GM12872 (cell line): Measurements from ENCODE around the gene HIP1.

Experiments used
- TF ChIP-seq, protein P1 (sequence below): IDR thresholded peaks from 3 replicates; pipeline ENCODE4 v1.5.1; 2011; ENCODE audit warnings: low read depth, mild to moderate bottlenecking, low read length, moderate library complexity; ENCODE audit not compliant: insufficient read depth

The HIP1 gene

DNA sequence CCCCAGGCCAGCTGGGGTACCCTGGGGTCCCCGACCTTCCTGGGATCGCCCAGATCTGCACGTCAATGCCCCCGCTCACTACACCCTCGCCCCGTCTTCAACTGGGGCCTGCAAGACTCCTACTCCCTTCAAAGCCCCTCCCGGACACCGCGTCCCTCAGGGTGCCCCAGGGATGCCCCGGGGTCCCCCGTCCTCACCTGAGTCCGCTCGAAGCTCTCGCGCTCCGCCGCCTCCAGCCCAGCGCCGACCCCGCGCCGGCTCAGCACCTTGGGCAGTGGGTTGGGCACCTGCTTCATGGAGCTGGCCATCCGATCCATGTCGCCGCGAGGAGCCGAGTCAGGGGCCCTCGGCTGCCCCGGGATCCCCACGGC lies at the start of gene HIP1:
Gene HIP1, minus strand, starts transcription at position 338 of the 371 bp plus-strand sequence. Its CDS starts 21 bp downstream, at position 317.
- TF ChIP-seq, protein P1, sequence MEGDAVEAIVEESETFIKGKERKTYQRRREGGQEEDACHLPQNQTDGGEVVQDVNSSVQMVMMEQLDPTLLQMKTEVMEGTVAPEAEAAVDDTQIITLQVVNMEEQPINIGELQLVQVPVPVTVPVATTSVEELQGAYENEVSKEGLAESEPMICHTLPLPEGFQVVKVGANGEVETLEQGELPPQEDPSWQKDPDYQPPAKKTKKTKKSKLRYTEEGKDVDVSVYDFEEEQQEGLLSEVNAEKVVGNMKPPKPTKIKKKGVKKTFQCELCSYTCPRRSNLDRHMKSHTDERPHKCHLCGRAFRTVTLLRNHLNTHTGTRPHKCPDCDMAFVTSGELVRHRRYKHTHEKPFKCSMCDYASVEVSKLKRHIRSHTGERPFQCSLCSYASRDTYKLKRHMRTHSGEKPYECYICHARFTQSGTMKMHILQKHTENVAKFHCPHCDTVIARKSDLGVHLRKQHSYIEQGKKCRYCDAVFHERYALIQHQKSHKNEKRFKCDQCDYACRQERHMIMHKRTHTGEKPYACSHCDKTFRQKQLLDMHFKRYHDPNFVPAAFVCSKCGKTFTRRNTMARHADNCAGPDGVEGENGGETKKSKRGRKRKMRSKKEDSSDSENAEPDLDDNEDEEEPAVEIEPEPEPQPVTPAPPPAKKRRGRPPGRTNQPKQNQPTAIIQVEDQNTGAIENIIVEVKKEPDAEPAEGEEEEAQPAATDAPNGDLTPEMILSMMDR: no peak

DNA sequence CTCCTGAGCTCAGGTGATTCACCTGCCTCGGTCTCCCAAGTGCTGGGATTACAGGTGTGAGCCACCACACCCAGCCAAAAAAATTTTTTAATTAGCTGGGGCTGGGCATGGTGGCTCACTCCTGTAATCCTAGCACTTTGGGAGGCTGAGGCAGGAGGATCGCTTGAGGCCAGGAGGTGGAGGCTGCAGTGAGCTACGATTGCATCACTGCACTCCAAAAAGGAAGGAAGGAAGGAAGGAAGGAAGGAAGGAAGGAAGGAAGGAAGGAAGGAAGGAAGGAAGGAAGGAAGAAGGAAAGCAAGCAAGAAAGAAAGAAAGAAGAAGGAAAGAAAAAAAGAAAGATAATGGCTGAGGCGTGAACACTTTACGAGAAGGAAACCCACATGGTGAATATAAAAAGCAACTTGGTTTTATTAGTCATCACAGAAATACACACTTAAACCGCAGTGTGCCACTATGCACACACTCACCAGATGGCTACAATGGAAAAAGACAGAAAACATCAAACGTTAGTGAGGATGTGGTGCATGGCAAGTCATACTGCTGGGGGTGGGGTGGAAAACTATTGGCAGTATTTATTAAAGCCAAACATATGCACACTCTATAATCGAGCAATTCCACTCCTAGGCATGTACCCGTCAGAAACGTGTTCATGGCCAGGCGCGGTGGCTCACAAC lies 37.7 kb upstream of the HIP1 start:
- TF ChIP-seq, protein P1: no peak

DNA sequence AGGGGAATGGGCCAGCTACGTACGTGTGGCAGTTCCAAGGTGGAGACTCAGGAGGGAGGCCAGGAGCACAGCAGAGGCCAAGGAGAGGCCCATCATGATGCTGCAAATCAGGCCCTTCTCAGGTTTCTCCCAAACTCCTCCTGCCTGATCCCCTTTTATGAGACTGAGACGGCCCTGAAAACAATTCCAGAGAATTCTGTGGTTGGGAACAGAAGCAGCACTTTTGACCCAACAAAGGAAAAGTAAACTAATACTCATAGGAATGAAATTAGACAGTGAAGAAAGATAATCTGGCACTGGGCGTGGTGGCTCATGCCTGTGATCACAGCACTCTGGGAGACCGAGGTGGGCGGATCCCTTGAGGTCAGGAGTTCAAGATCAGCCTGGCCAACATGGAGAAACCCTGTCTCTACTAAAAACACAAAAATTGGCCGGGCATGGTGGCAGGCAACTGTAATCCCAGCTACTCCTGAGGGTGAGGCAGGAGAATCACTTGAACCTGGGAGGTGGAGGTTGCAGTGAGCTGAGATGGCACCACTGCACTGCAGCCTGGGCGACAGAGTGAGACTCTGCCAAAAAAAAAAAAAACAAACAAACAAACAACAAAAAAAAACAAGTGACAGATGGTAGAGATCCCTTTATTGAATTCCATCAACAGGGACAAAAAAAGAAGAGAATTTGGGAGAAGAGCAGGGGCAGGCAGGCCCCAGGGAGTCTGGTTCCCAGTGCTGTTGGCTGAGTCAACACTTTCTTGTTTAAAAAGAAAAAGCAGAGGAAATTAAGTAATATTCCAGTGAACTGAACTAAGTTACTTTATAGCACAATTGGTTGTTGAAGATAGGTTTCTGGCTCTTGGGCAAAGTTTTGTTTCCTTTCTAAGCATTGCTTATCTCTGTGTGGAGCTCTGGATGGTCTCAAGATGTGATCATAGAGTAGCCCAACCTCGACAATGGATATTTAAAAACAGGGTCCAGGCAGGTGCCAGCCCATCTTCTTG lies 33.6 kb upstream of the HIP1 start, which contains the start of gene CCL26:
Gene CCL26, minus strand, starts transcription at position 131 of the 997 bp plus-strand sequence. Its CDS starts 35 bp downstream, at position 96.
- TF ChIP-seq, protein P1: no peak

DNA sequence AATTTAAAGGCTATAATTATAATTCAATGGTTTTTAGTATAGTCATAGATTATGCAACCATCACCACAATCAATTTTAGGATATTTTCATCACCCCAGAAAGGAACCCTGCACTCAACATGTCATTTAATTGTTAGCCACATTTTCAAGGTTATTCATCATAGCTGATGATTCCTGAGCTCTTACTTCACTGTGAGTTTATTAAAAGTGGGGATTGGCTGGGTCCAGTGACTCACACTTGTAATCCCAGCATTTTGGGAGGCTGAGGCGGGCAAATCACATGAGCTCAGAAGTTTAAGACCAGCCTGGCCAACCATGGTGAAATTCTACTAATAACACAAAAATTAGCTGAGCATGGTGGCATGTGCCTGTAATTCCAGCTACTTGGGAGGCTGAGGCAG lies 32.5 kb upstream of the HIP1 start:
- TF ChIP-seq, protein P1: no peak

DNA sequence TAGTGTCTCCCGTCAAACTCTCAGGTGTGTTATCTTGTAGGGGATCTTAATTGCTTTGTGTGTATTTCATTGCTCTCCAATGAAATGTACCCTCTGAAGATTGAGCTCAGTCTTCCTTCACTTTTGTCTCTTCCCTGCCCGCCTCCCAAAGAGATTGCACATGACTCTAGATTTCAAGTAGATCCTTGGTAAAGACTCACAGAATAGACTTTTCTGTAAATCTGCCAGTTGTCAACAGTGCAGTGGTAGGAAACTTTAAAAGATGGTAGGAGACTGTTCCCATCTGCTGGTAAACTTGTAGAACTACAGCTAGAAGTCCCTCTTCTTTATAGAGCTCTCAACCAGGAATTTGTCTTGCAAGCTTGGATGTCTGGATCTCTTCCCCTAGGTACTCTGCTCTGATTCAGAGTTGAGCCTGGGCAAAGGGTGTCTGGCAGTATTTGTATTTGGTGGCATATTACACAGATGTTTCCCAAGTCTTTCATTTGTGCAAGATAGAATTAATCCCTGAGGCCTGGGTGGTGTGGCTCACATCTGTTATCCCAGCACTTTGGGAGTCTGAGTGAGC lies 23.7 kb upstream of the HIP1 start:
- TF ChIP-seq, protein P1: peak; percentile 80

DNA sequence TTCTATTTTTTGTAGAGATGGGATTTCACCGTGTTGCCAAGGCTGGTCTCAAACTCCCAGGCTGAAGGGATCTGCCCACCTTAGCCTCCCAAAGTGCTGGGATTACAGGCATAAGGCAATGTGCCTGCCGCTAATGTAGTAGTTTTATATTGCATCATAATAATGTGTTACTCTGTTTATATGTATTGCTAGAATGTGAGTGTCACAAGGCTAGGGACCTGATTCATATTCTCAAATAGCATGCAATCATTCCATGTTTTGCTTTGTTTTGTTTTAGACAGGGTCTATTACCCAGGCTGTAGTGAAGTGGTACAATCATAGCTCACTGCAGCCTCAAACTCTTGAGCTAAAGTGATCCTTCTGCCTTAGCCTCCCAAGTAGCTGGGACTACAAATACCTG lies 19.8 kb upstream of the HIP1 start:
- TF ChIP-seq, protein P1: no peak

DNA sequence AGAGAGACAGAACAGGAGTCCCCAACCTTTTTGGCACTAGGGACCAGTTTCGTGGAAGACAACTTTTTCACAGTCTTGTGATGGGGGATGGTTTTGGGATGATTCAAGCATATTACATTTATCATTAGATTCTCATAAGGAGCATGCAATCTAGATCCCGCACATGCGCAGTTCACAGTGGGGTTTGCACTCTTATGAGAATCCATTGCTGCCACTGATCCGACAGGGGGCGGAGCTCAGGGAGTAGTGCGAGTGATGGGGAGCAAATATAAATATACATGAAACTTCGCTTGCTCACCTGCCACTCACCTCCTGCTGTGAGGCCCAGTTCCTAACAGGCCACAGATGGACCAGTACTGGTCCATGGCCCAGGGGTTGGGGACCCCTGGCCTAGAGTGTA lies 19.1 kb upstream of the HIP1 start:
- TF ChIP-seq, protein P1: no peak
